Central memory CD8-positive, alpha-beta T cell (primary cell): Measurements from ENCODE around the gene FNDC3B.

ENCODE experiments used
- ATAC-seq: fragments of 150-1000 bp; cut with Tn5 transposase; replicated peaks from 2 replicates; pipeline ENCODE4 v1.10.0; 2022; ENCODE audit warnings: mild to moderate bottlenecking, moderate FRiP score, moderate number of reproducible peaks; ENCODE audit not compliant: poor library complexity, severe bottlenecking; ENCODE audit errors: extremely low read depth
- DNase-seq, 2 donors: peaks; one replicate each; pipeline ENCODE4 v3.0.0; 2021; ENCODE audit warnings: low spot score in 2 of 2
- H3K27ac Mint-ChIP-seq: one replicate; pipeline ENCODE4 v1.8.0; 2022; ENCODE audit warnings: low read depth, mild to moderate bottlenecking, moderate library complexity, mixed read lengths
- H3K27me3 Mint-ChIP-seq: one replicate; pipeline ENCODE4 v1.8.0; 2022; ENCODE audit warnings: mixed read lengths
- H3K36me3 Mint-ChIP-seq: one replicate; pipeline ENCODE4 v1.8.0; 2022; ENCODE audit warnings: mild to moderate bottlenecking, moderate library complexity, mixed read lengths; ENCODE audit not compliant: insufficient read depth
- H3K4me1 Mint-ChIP-seq: one replicate; pipeline ENCODE4 v1.8.0; 2022; ENCODE audit warnings: mixed read lengths
- H3K4me3 Mint-ChIP-seq: one replicate; pipeline ENCODE4 v1.8.0; 2022; ENCODE audit warnings: mild to moderate bottlenecking, moderate library complexity, mixed read lengths
- H3K9me3 Mint-ChIP-seq: one replicate; pipeline ENCODE4 v1.8.0; 2022; ENCODE audit warnings: mixed read lengths

FNDC3B gene

GRCh38 chr3:172387728-172388127 lies 348.4 kb downstream of the FNDC3B start:
- Mint-ChIP-seq H3K4me3 (no peak overlapping the region), H3K27ac (no peak overlapping the region), H3K9me3 (no peaks in the 10 kb centered on the region), H3K4me1 (peaks cover 5% of the 10 kb centered on the region), H3K36me3 (peaks cover 2% of the 10 kb centered on the region), H3K27me3 (no peaks in the 10 kb centered on the region)
- ATAC-seq (no peak), DNase-seq (no peak)

GRCh38 chr3:172388412-172389078 lies 349.2 kb downstream of the FNDC3B start:
- Mint-ChIP-seq H3K4me3 (no peak overlapping the region), H3K36me3 (peaks cover 3% of the 10 kb centered on the region), H3K4me1 (peaks cover 5% of the 10 kb centered on the region), H3K27ac (no peak overlapping the region), H3K9me3 (no peaks in the 10 kb centered on the region), H3K27me3 (no peaks in the 10 kb centered on the region)
- ATAC-seq (no peak), DNase-seq (no peak)

GRCh38 chr3:172390792-172391191 lies 351.4 kb downstream of the FNDC3B start:
- no peak overlapping the region for H3K27ac Mint-ChIP-seq
- DNase-seq, result no peak
- peaks cover 4% of the 10 kb centered on the region for H3K36me3 Mint-ChIP-seq
- no peak for ATAC-seq
- no peak overlapping the region for H3K4me3 Mint-ChIP-seq
- no peaks in the 10 kb centered on the region for H3K9me3 Mint-ChIP-seq
- H3K27me3 Mint-ChIP-seq, result no peaks in the 10 kb centered on the region
- peaks cover 5% of the 10 kb centered on the region for H3K4me1 Mint-ChIP-seq

GRCh38 chr3:172391592-172392302 lies 352.4 kb downstream of the FNDC3B start:
- Mint-ChIP-seq H3K4me3 (no peak overlapping the region), H3K9me3 (no peaks in the 10 kb centered on the region), H3K27ac (no peak overlapping the region), H3K36me3 (peaks cover 4% of the 10 kb centered on the region), H3K27me3 (no peaks in the 10 kb centered on the region), H3K4me1 (peaks cover 5% of the 10 kb centered on the region)
- DNase-seq (no peak), ATAC-seq (no peak)

- Mint-ChIP-seq H3K27me3 (no peaks in the 10 kb centered on the region), H3K9me3 (no peaks in the 10 kb centered on the region), H3K4me3 (no peak overlapping the region), H3K27ac (no peak overlapping the region), H3K36me3 (peaks cover 4% of the 10 kb centered on the region), H3K4me1 (peaks cover 5% of the 10 kb centered on the region)
- no peak for DNase-seq
- ATAC-seq, result no peak
Observed at GRCh38 chr3:172394692-172395091, 355.3 kb downstream of the FNDC3B start.

- H3K9me3 Mint-ChIP-seq, result no peaks in the 10 kb centered on the region
- H3K4me3 Mint-ChIP-seq, result no peak overlapping the region
- DNase-seq (no peak), ATAC-seq (no peak)
- peaks cover 5% of the 10 kb centered on the region for H3K36me3 Mint-ChIP-seq
- no peak overlapping the region for H3K27ac Mint-ChIP-seq
- no peaks in the 10 kb centered on the region for H3K27me3 Mint-ChIP-seq
- H3K4me1 Mint-ChIP-seq, result no peaks in the 10 kb centered on the region
Observed at GRCh38 chr3:172396400-172396799, 357.0 kb downstream of the FNDC3B start.

- peaks cover 4% of the 10 kb centered on the region for H3K9me3 Mint-ChIP-seq
- no peak overlapping the region for H3K27ac Mint-ChIP-seq
- DNase-seq (no peak), ATAC-seq (no peak)
- H3K4me3 Mint-ChIP-seq, result no peak overlapping the region
- H3K36me3 Mint-ChIP-seq, result peaks cover 7% of the 10 kb centered on the region
- no peaks in the 10 kb centered on the region for H3K27me3 Mint-ChIP-seq
- H3K4me1 Mint-ChIP-seq, result no peaks in the 10 kb centered on the region
Observed at GRCh38 chr3:172397716-172398405, 358.5 kb downstream of the FNDC3B start.

GRCh38 chr3:172398484-172398883 lies 359.1 kb downstream of the FNDC3B start:
- H3K36me3 Mint-ChIP-seq, result peaks cover 7% of the 10 kb centered on the region

GRCh38 chr3:172402090-172402489 lies 362.7 kb downstream of the FNDC3B start:
- H3K27ac Mint-ChIP-seq, result no peak overlapping the region
- peaks cover 5% of the 10 kb centered on the region for H3K9me3 Mint-ChIP-seq
- no peaks in the 10 kb centered on the region for H3K4me1 Mint-ChIP-seq
- peaks cover 5% of the 10 kb centered on the region for H3K36me3 Mint-ChIP-seq
- H3K27me3 Mint-ChIP-seq, result no peaks in the 10 kb centered on the region
- ATAC-seq, result no peak
- DNase-seq, result no peak
- no peak overlapping the region for H3K4me3 Mint-ChIP-seq

More at GRCh38 chr3:172398484-172398883, 359.1 kb downstream of the FNDC3B start:
- Mint-ChIP-seq H3K4me1 (no peaks in the 10 kb centered on the region), H3K27me3 (no peaks in the 10 kb centered on the region), H3K9me3 (peaks cover 5% of the 10 kb centered on the region), H3K27ac (no peak overlapping the region), H3K4me3 (no peak overlapping the region)
- no peak for DNase-seq
- ATAC-seq, result no peak

- Mint-ChIP-seq H3K27me3 (no peaks in the 10 kb centered on the region), H3K9me3 (peaks cover 5% of the 10 kb centered on the region), H3K4me3 (no peak overlapping the region), H3K4me1 (no peaks in the 10 kb centered on the region), H3K36me3 (peaks cover 5% of the 10 kb centered on the region), H3K27ac (no peak overlapping the region)
- DNase-seq, result no peak
- no peak for ATAC-seq
Observed at GRCh38 chr3:172402892-172403643, 363.7 kb downstream of the FNDC3B start.

GRCh38 chr3:172404237-172404962 lies 365.0 kb downstream of the FNDC3B start:
- ATAC-seq (no peak), DNase-seq (no peak)
- no peaks in the 10 kb centered on the region for H3K4me1 Mint-ChIP-seq
- no peak overlapping the region for H3K4me3 Mint-ChIP-seq
- H3K27me3 Mint-ChIP-seq, result no peaks in the 10 kb centered on the region
- peaks cover 5% of the 10 kb centered on the region for H3K9me3 Mint-ChIP-seq
- H3K36me3 Mint-ChIP-seq, result peaks cover 5% of the 10 kb centered on the region
- no peak overlapping the region for H3K27ac Mint-ChIP-seq

- ATAC-seq (no peak), DNase-seq (no peak)
- H3K4me1 Mint-ChIP-seq, result no peaks in the 10 kb centered on the region
- H3K4me3 Mint-ChIP-seq, result no peak overlapping the region
- no peak overlapping the region for H3K27ac Mint-ChIP-seq
- H3K36me3 Mint-ChIP-seq, result peaks cover 5% of the 10 kb centered on the region
- peaks cover 5% of the 10 kb centered on the region for H3K9me3 Mint-ChIP-seq
- no peaks in the 10 kb centered on the region for H3K27me3 Mint-ChIP-seq
Observed at GRCh38 chr3:172405914-172406313, 366.5 kb downstream of the FNDC3B start.
